HepG2 (cell line): ENCODE data around the gene FOSL2. TPM values are rescaled to one million over a fixed set of nuclear protein-coding genes. Genes with fewer than 3 reads are reported as not detected.
A peak's percentile ranks its signal among the peaks of the same experiment; 100 is the strongest.

Experiments used
- CCDC6 ChIP-seq: sonication (generic); formaldehyde crosslinking; IDR thresholded peaks from 2 replicates; pipeline ENCODE4 v1.8.1; 2022; ENCODE audit warnings: mild to moderate bottlenecking, missing genetic modification reagents, moderate library complexity
- HNF1B ChIP-seq: sonication (generic); formaldehyde crosslinking; IDR thresholded peaks from 2 replicates; pipeline ENCODE4 v1.5.1; 2020; ENCODE audit warnings: mild to moderate bottlenecking, moderate library complexity, missing genetic modification reagents
- NFYC ChIP-seq: IDR thresholded peaks from 2 replicates; pipeline ENCODE4 v1.6.1; 2016; ENCODE audit warnings: missing genetic modification reagents, missing compliant biosample characterization
- NKX3-1 ChIP-seq: sonication (generic); formaldehyde crosslinking; IDR thresholded peaks from 2 replicates; pipeline ENCODE4 v1.5.0; 2020; ENCODE audit warnings: missing genetic modification reagents
- PHF21A ChIP-seq: sonication (generic); formaldehyde crosslinking; IDR thresholded peaks from 2 replicates; pipeline ENCODE4 v1.5.0; 2020; ENCODE audit warnings: mild to moderate bottlenecking, missing genetic modification reagents
- TFDP1 ChIP-seq: IDR thresholded peaks from 2 replicates; pipeline ENCODE4 v1.6.1; 2016; ENCODE audit warnings: missing compliant biosample characterization, missing genetic modification reagents, borderline replicate concordance
- THAP8 ChIP-seq: sonication (generic); formaldehyde crosslinking; IDR thresholded peaks from 2 replicates; pipeline ENCODE4 v1.5.1; 2020; ENCODE audit warnings: missing genetic modification reagents, mild to moderate bottlenecking, borderline replicate concordance
- ZBTB37 ChIP-seq: sonication (generic); formaldehyde crosslinking; IDR thresholded peaks from 2 replicates; pipeline ENCODE4 v1.4.0; 2020; ENCODE audit warnings: mild to moderate bottlenecking, missing genetic modification reagents
- ZBTB38 ChIP-seq: sonication (generic); formaldehyde crosslinking; IDR thresholded peaks from 2 replicates; pipeline ENCODE4 v1.5.1; 2020; ENCODE audit warnings: mild to moderate bottlenecking, missing genetic modification reagents
- ZFP36 ChIP-seq: fragments of 150-350 bp; IDR thresholded peaks from 2 replicates; pipeline ENCODE4 v1.6.1; 2018; ENCODE audit warnings: borderline replicate concordance, low read length, low read depth; ENCODE audit not compliant: partially characterized antibody
- ZNF274 ChIP-seq: sonication (generic); formaldehyde crosslinking; IDR thresholded peaks from 2 replicates; pipeline ENCODE4 v1.5.1; 2020; ENCODE audit warnings: mild to moderate bottlenecking, missing genetic modification reagents
- ZNF724P ChIP-seq: sonication (generic); formaldehyde crosslinking; IDR thresholded peaks from 2 replicates; pipeline ENCODE4 v1.8.0; 2022; ENCODE audit warnings: missing genetic modification reagents, borderline replicate concordance
- ZNF740 ChIP-seq: sonication (generic); formaldehyde crosslinking; IDR thresholded peaks from 2 replicates; pipeline ENCODE4 v1.4.0; 2020; ENCODE audit warnings: missing genetic modification reagents
- polyA plus RNA-seq, 8 experiments: library from polyadenylated mRNA; depleted of rRNA in 3 of 8; stranded (reverse) in 7 of 8; unstranded in 1 of 8; fragments of >200 nt; fragmentation: Illumina TruSeq in 4 of 8; extraction: Trizol in 4 of 8; gene quantifications; 2 replicates each; pipeline versions ENCODE4 v1.2.1 to v1.2.3, GENCODE V29; 2011 to 2016; ENCODE audit warnings: low read depth in 4 of 8, missing spikeins in 1 of 8, mixed read lengths in 1 of 8; ENCODE audit not compliant: insufficient read depth in 1 of 8
- total RNA-seq, 5 experiments: library from RNA; depleted of rRNA; stranded (reverse); fragments of >200 nt; fragmentation: Illumina TruSeq; extraction: Trizol; gene quantifications; 2 replicates each; pipeline ENCODE4 v1.2.3, GENCODE V29; 2016; ENCODE audit warnings: low read depth in 1 of 5

The FOSL2 gene
- total and polyA plus RNA-seq, 2 of the 13 experiments (the other 11 are each of a cell fraction or from before 2014, with no cell fraction given) = 3.4 to 18.1 TPM

- peak; percentile 10; the same call in 1 of the 2 replicates for TF ChIP-seq NFYC (CRISPR knock-in tag)
- TF ChIP-seq PHF21A (CRISPR knock-in tag) = peak; percentile 41
- peak; percentile 82 for TF ChIP-seq CCDC6
- TF ChIP-seq ZNF724P = peak; percentile 57; the same call in 1 of the 2 replicates
- TF ChIP-seq ZNF274 (CRISPR knock-in tag) = peak; percentile 86
- TF ChIP-seq THAP8 (CRISPR knock-in tag) = no peak
- TF ChIP-seq HNF1B (CRISPR knock-in tag) = peak; percentile 29; the same call in 1 of the 2 replicates
- no peak for TF ChIP-seq ZFP36
- no peak for TF ChIP-seq ZNF740
- TF ChIP-seq NKX3-1 (CRISPR knock-in tag) = peak; percentile 80; the same call in 1 of the 2 replicates
- no peak for TF ChIP-seq ZBTB37 (CRISPR knock-in tag)
- peak; percentile 75 for TF ChIP-seq TFDP1 (CRISPR knock-in tag)
- peak; percentile 6; the same call in 1 of the 2 replicates for TF ChIP-seq ZBTB38
- TF ChIP-seq, all 625 proteins: peak for 201
Observed at GRCh38 chr2:28390746-28391563, 1.7 kb upstream of the FOSL2 start (continued).
